HFF-Myc (cell line): ENCODE measurements around the gene PAX5.

ENCODE experiments used
- DNase-seq: peaks from one replicate; pipeline ENCODE4 v3.0.0-alpha.2; 2011; ENCODE audit warnings: low read depth; ENCODE audit errors: extremely low read depth
- H3K4me3 ChIP-seq: replicated peaks from 2 replicates; pipeline ENCODE4 v1.5.1; 2011; ENCODE audit warnings: low read depth, mild to moderate bottlenecking, control low read depth, low read length
- CTCF ChIP-seq: IDR thresholded peaks from 2 replicates; pipeline ENCODE4 v1.5.1; 2012; ENCODE audit warnings: mild to moderate bottlenecking, low read depth, low read length, control low read depth; ENCODE audit errors: missing control alignments

The PAX5 gene

GRCh38 chr9:36840898-36841536 is 193.1 kb downstream of the PAX5 start:
- no peak overlapping the region for H3K4me3 ChIP-seq
- DNase-seq = no peak
- no peak for TF ChIP-seq CTCF

GRCh38 chr9:36839131-36839885 is 194.8 kb downstream of the PAX5 start:
- no peak for DNase-seq
- no peak overlapping the region for H3K4me3 ChIP-seq
- no peak for TF ChIP-seq CTCF

GRCh38 chr9:36837431-36838405 is 196.3 kb downstream of the PAX5 start:
- no peak overlapping the region for H3K4me3 ChIP-seq
- no peak for DNase-seq
- TF ChIP-seq CTCF = no peak

DNA sequence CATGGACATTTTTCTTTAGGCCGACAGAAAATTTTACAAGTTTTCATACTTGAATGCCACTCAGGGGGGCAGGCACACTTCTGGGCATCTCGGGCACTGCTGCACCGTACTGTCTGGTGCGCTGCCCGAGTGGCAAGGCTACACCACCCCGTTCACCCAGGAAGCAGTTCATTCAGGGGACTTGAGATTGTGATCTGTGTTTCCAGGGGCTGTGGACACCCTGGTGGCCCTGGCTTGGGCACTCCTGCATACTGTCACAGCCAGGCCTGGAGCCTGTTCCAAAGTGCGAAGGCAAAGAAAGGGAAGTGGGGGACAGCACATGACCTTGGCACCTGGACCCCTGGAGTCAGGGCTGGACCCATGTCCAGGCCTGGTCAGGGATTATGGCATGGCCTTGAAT is 197.6 kb downstream of the PAX5 start:
- no peak for TF ChIP-seq CTCF
- no peak overlapping the region for H3K4me3 ChIP-seq
- no peak for DNase-seq

DNA sequence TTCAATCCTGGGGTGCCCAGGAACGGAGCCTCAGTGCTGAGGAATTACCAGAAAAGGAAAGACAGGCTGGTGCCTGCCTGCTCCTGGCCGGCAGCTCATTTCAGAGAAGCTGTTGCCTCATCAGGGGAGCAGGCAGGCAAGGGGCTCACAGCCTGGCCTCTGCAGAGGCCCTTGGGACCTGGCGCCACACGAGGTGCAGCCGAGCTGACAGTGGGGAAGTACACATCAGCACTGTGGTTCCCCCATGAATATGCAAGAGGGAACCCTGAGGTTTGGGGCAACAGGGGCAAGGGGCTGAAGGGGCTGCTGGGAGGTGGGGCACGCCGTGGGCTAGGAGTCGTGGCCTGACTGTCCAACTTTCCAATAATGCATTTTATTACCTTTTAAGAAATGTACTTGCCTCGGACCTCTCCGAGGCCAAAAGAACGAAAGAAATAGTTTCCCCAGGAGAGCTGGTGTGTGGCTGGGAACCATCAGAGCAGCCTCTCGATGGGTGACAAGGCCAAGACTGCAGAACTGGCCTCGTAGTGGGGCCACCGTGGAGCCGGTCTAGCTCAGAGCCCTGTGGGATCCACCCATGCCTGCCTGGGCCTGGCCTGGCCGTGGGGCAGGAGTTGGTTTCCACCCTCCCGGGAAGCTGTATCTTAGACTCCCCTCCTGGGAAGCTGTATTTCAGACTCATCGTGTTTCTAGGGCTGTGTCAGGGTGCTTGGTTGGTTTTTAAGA is 198.6 kb downstream of the PAX5 start:
- DNase-seq = no peak

More for the DNA sequence above, 198.6 kb downstream of the PAX5 start:
- H3K4me3 ChIP-seq = no peak overlapping the region
- TF ChIP-seq CTCF = no peak
